Peyer's patch (tissue), 4 donors: Measurements from ENCODE around the gene SERINC1. TPM values are rescaled to one million over a fixed set of nuclear protein-coding genes. Genes with fewer than 3 reads are reported as not detected.

Experiments used
- DNase-seq, 3 donors: peaks; one replicate each; pipeline ENCODE4 v3.0.0-alpha.2; 2017 to 2019
- H3K27ac ChIP-seq, 4 donors: fragments of 200-600 bp; sonication (generic); one replicate each; pipeline ENCODE4 v1.5.1; 2016 to 2019
- H3K27me3 ChIP-seq, 2 donors: fragments of 200-600 bp; sonication (generic); one replicate each; pipeline ENCODE4 v1.5.1; 2019
- H3K36me3 ChIP-seq, 3 donors: fragments of 200-600 bp; sonication (generic); one replicate each; pipeline ENCODE4 v1.5.1; 2016 to 2019
- H3K4me1 ChIP-seq, 4 donors: fragments of 200-600 bp; sonication (generic); one replicate each; pipeline ENCODE4 v1.5.1; 2016 to 2019
- H3K4me3 ChIP-seq, 4 donors: fragments of 200-600 bp; sonication (generic); 1 replicate in 3 of 4; 2 replicates in 1 of 4; pipeline ENCODE4 v1.5.1; 2016 to 2019; ENCODE audit warnings: mild to moderate bottlenecking in 1 of 4
- H3K9me3 ChIP-seq, 4 donors: fragments of 200-600 bp; sonication (generic); one replicate each; pipeline ENCODE4 v1.5.1; 2016 to 2019; ENCODE audit warnings: mild to moderate bottlenecking in 1 of 4
- POLR2A ChIP-seq, 2 donors: fragments of 450-650 bp; IDR thresholded peaks; one replicate each; pipeline ENCODE4 v1.5.1; 2017; ENCODE audit warnings: antibody characterized with exemption in 2 of 2, mild to moderate bottlenecking in 2 of 2, moderate library complexity in 2 of 2
- total RNA-seq, 4 donors: library from RNA; depleted of rRNA; stranded (reverse); fragments of >200 nt; gene quantifications; one replicate each; pipeline ENCODE4 v1.1.0, GENCODE V29; 2016
- TF ChIP-seq, protein P1 (sequence below), 6 experiments: fragments of 450-650 bp in 4 of 6; fragments of 200-600 bp in 2 of 6; sonication (generic) in 1 of 6; IDR thresholded peaks; one replicate each; pipeline ENCODE4 v1.5.1; 2017 to 2019; ENCODE audit warnings: antibody characterized with exemption in 6 of 6, mild to moderate bottlenecking in 3 of 6, moderate library complexity in 1 of 6

The SERINC1 gene
- total RNA-seq, 4 donors from 2014 or later: 50.3 to 115 (median 70.0) TPM

- DNase-seq: no peak
- Histone ChIP-seq H3K27ac (no peak overlapping the region), H3K4me1 (no peaks in the 10 kb centered on the region), H3K36me3 (peaks cover 0 to 27% (median 0%) of the 10 kb centered on the region in 3 donors), H3K9me3 (no peaks in the 10 kb centered on the region), H3K27me3 (no peaks in the 10 kb centered on the region), H3K4me3 (no peak overlapping the region)
- TF ChIP-seq POLR2A (IDR thresholded peaks at IDR 0.05): no peak
- TF ChIP-seq, protein P1, sequence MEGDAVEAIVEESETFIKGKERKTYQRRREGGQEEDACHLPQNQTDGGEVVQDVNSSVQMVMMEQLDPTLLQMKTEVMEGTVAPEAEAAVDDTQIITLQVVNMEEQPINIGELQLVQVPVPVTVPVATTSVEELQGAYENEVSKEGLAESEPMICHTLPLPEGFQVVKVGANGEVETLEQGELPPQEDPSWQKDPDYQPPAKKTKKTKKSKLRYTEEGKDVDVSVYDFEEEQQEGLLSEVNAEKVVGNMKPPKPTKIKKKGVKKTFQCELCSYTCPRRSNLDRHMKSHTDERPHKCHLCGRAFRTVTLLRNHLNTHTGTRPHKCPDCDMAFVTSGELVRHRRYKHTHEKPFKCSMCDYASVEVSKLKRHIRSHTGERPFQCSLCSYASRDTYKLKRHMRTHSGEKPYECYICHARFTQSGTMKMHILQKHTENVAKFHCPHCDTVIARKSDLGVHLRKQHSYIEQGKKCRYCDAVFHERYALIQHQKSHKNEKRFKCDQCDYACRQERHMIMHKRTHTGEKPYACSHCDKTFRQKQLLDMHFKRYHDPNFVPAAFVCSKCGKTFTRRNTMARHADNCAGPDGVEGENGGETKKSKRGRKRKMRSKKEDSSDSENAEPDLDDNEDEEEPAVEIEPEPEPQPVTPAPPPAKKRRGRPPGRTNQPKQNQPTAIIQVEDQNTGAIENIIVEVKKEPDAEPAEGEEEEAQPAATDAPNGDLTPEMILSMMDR (IDR thresholded peaks at IDR 0.05): no peak
Observed at GRCh38 chr6:122431780-122432179, 39.8 kb downstream of the SERINC1 start.

DNA sequence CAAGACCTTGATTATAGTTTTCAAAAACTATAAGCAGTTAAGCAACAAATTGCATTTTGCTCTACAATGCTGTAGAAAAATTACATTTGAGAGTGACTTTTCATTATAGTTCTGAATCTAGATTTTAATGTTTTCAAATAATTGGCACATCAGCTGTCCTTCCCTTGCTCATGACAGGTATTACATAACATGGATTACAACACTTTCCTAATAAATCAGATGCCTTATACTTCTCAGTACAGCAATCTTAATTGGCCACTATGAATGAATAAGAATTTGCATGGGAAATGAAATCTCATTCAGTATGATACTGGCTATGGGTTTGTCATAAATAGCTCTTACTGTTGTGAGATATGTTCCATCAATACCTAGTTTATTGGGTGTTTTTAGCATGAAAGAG lies 42.3 kb downstream of the SERINC1 start:
- H3K36me3 ChIP-seq: peaks cover 0 to 25% (median 0%) of the 10 kb centered on the region in 3 donors
- TF ChIP-seq, protein P1 (IDR thresholded peaks at IDR 0.05): no peak
- TF ChIP-seq POLR2A (IDR thresholded peaks at IDR 0.05): no peak
- no peak for DNase-seq
- no peaks in the 10 kb centered on the region for H3K4me1 ChIP-seq
- no peaks in the 10 kb centered on the region for H3K9me3 ChIP-seq
- no peak overlapping the region for H3K27ac ChIP-seq
- H3K27me3 ChIP-seq: no peaks in the 10 kb centered on the region
- no peak overlapping the region for H3K4me3 ChIP-seq

- DNase-seq: no peak
- Histone ChIP-seq H3K36me3 (peaks cover 0 to 27% (median 0%) of the 10 kb centered on the region in 3 donors), H3K27ac (no peak overlapping the region), H3K4me1 (no peaks in the 10 kb centered on the region), H3K4me3 (no peak overlapping the region), H3K27me3 (no peaks in the 10 kb centered on the region), H3K9me3 (no peaks in the 10 kb centered on the region)
- TF ChIP-seq, protein P1 (IDR thresholded peaks at IDR 0.05): no peak
- TF ChIP-seq POLR2A (IDR thresholded peaks at IDR 0.05): no peak
Observed at GRCh38 chr6:122428781-122429180, 42.8 kb downstream of the SERINC1 start.

GRCh38 chr6:122426597-122426996 lies 45.0 kb downstream of the SERINC1 start:
- Histone ChIP-seq H3K4me3 (no peak overlapping the region), H3K9me3 (no peaks in the 10 kb centered on the region), H3K36me3 (peaks cover 0 to 30% (median 0%) of the 10 kb centered on the region in 3 donors), H3K4me1 (no peaks in the 10 kb centered on the region), H3K27ac (no peak overlapping the region), H3K27me3 (no peaks in the 10 kb centered on the region)
- DNase-seq: no peak
- TF ChIP-seq POLR2A (IDR thresholded peaks at IDR 0.05): no peak
- TF ChIP-seq, protein P1 (IDR thresholded peaks at IDR 0.05): no peak

GRCh38 chr6:122423734-122424133 lies 47.9 kb downstream of the SERINC1 start:
- Histone ChIP-seq H3K4me1 (no peaks in the 10 kb centered on the region), H3K27ac (no peak overlapping the region), H3K9me3 (no peaks in the 10 kb centered on the region), H3K36me3 (peaks cover 0 to 44% (median 0%) of the 10 kb centered on the region in 3 donors), H3K4me3 (no peak overlapping the region), H3K27me3 (no peaks in the 10 kb centered on the region)
- DNase-seq: no peak
- TF ChIP-seq, protein P1 (IDR thresholded peaks at IDR 0.05): no peak
- no peak for TF ChIP-seq POLR2A (IDR thresholded peaks at IDR 0.05)
